Natural killer cell (primary cell): ENCODE results near the gene COX11. TPM values are rescaled to one million over a fixed set of nuclear protein-coding genes. Genes with fewer than 3 reads are reported as not detected.

ENCODE experiments used
- ATAC-seq, 3 donors: fragments of 150-1000 bp in 2 of 3; fragments of 200-7000 bp in 1 of 3; cut with Tn5 transposase; 1 replicate in 1 of 3; 2 replicates in 2 of 3; pipeline ENCODE4 v1.10.0; 2021; ENCODE audit warnings: mild to moderate bottlenecking in 2 of 3, moderate library complexity in 2 of 3
- DNase-seq, 2 donors: peaks; one replicate each; pipeline versions ENCODE4 v3.0.0 to v3.0.0-alpha.2; 2013 to 2021; ENCODE audit warnings: mixed read lengths in 1 of 2
- H3K27ac ChIP-seq: one replicate; pipeline ENCODE4 v1.5.1; 2013; ENCODE audit warnings: mild to moderate bottlenecking, low read length
- H3K27me3 ChIP-seq: one replicate; pipeline ENCODE4 v1.6.1; 2013; ENCODE audit warnings: low read length; ENCODE audit not compliant: control insufficient read depth, insufficient read depth
- H3K36me3 ChIP-seq: one replicate; pipeline ENCODE4 v1.6.1; 2013; ENCODE audit warnings: low read length; ENCODE audit not compliant: control insufficient read depth, insufficient read depth
- H3K4me1 ChIP-seq: one replicate; pipeline ENCODE4 v1.6.1; 2013; ENCODE audit warnings: low read length; ENCODE audit not compliant: control insufficient read depth, insufficient read depth
- H3K4me3 ChIP-seq: one replicate; pipeline ENCODE4 v1.5.1; 2013; ENCODE audit warnings: low read length
- H3K9me3 ChIP-seq: one replicate; pipeline ENCODE4 v1.6.1; 2013; ENCODE audit warnings: low read length; ENCODE audit not compliant: control insufficient read depth, insufficient read depth
- H3K27ac Mint-ChIP-seq, 2 donors: one replicate each; pipeline ENCODE4 v1.8.0; 2022; ENCODE audit warnings: mild to moderate bottlenecking in 2 of 2, mixed read lengths in 2 of 2, moderate library complexity in 1 of 2
- H3K27me3 Mint-ChIP-seq, 2 donors: one replicate each; pipeline ENCODE4 v1.8.0; 2022; ENCODE audit warnings: low read depth in 2 of 2, mixed read lengths in 2 of 2
- H3K36me3 Mint-ChIP-seq: one replicate; pipeline ENCODE4 v1.8.0; 2022; ENCODE audit warnings: mixed read lengths
- H3K4me1 Mint-ChIP-seq, 2 donors: one replicate each; pipeline ENCODE4 v1.8.0; 2022; ENCODE audit warnings: mixed read lengths in 2 of 2
- H3K4me3 Mint-ChIP-seq: one replicate; pipeline ENCODE4 v1.8.0; 2022; ENCODE audit warnings: mild to moderate bottlenecking, moderate library complexity, mixed read lengths
- H3K9me3 Mint-ChIP-seq, 2 donors: one replicate each; pipeline ENCODE4 v1.8.0; 2022; ENCODE audit warnings: mixed read lengths in 2 of 2
- WGBS: methylation state at CpG from one replicate; pipeline ENCODE4 v1.1.7; 2013; ENCODE audit warnings: missing lambda C conversion rate; ENCODE audit not compliant: insufficient coverage; 5-methylcytosine and 5-hydroxymethylcytosine counted together
- intact Hi-C: fragments of 100-400 bp; cut with micrococcal nuclease; formaldehyde crosslinking; loops from one replicate; pipeline ENCODE4 v1.14.2; 2022
- total RNA-seq, 4 donors: library from RNA; stranded (reverse); fragments of 120-200 nt in 1 of 4; gene quantifications; one replicate each; pipeline versions ENCODE4 v1.2.3 to v1.2.4, GENCODE V29; 2013 to 2022
- TF ChIP-seq, protein P1 (sequence below): fragments of 200-600 bp; IDR thresholded peaks from one replicate; pipeline ENCODE4 v1.8.0; 2022; ENCODE audit warnings: antibody characterized with exemption

Gene COX11
- total RNA-seq, 3 donors from 2014 or later (not counting 1 experiment from before 2014, with no cell fraction given), result 20.2 to 33.7 (median 26.9) TPM

DNA sequence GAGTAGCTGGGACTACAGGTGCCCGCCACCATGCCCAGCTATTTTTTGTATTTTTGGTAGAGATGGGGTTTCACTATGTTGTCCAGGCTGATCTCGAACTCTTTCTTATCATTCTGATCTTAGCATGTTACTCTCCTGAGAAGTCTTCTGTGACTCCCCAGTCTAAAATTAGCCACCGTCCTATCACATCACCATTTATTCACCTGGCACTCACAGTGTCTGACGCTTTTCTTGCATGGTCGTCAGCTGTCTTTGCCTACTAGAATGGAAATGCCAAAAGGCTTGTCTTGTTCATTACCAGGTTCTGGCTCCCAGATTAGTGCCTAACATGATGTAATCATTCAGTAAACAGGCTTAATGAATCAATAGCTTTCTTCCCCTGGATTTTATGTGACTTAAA lies 44.0 kb downstream of the COX11 start:
- no peaks in the 10 kb centered on the region for H3K9me3 Mint-ChIP-seq
- no peaks in the 10 kb centered on the region for H3K27me3 Mint-ChIP-seq
- 88% methylated on average over 4 of the region's 5 CpGs for WGBS

DNA sequence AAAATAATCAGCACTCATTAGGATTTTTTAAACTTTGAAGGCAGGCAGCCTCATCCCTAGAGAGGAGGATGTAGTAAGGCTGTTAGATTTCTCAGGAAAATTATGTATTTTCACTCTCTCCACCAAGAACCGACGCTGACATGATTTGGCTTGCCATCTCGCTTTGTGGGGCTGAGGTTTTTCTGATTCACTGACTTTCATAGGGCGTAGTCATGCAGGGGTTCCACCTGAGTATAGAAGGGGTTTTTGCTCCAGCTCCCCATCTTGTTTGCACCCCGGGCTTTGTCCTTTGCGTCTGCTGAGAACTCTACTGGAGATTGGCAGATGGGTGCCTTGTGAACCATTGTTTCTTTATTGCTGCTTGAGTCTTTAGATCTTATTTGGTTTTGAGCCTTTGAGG lies 47.6 kb downstream of the COX11 start:
- no peaks in the 10 kb centered on the region for H3K27me3 ChIP-seq
- peaks cover 6% of the 10 kb centered on the region for H3K36me3 Mint-ChIP-seq
- H3K27me3 Mint-ChIP-seq, result no peaks in the 10 kb centered on the region
- ATAC-seq (no peak), DNase-seq (no peak)
- H3K4me1 Mint-ChIP-seq, result no peaks in the 10 kb centered on the region
- H3K9me3 Mint-ChIP-seq, result peaks cover 2 to 3% of the 10 kb centered on the region in 2 donors
- TF ChIP-seq, protein P1, sequence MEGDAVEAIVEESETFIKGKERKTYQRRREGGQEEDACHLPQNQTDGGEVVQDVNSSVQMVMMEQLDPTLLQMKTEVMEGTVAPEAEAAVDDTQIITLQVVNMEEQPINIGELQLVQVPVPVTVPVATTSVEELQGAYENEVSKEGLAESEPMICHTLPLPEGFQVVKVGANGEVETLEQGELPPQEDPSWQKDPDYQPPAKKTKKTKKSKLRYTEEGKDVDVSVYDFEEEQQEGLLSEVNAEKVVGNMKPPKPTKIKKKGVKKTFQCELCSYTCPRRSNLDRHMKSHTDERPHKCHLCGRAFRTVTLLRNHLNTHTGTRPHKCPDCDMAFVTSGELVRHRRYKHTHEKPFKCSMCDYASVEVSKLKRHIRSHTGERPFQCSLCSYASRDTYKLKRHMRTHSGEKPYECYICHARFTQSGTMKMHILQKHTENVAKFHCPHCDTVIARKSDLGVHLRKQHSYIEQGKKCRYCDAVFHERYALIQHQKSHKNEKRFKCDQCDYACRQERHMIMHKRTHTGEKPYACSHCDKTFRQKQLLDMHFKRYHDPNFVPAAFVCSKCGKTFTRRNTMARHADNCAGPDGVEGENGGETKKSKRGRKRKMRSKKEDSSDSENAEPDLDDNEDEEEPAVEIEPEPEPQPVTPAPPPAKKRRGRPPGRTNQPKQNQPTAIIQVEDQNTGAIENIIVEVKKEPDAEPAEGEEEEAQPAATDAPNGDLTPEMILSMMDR, result no peak
- H3K4me3 ChIP-seq, result no peak overlapping the region
- no peaks in the 10 kb centered on the region for H3K9me3 ChIP-seq
- no peak overlapping the region for H3K27ac Mint-ChIP-seq
- H3K4me1 ChIP-seq, result no peaks in the 10 kb centered on the region
- no peak overlapping the region for H3K4me3 Mint-ChIP-seq
- intact Hi-C loops, result no loop called here
- 96% methylated on average over 6 of the region's 6 CpGs for WGBS
- no peak overlapping the region for H3K27ac ChIP-seq
- H3K36me3 ChIP-seq, result no peaks in the 10 kb centered on the region

More for the DNA sequence above, 44.0 kb downstream of the COX11 start:
- Histone ChIP-seq H3K27ac (no peak overlapping the region), H3K9me3 (no peaks in the 10 kb centered on the region), H3K27me3 (no peaks in the 10 kb centered on the region), H3K4me3 (no peak overlapping the region), H3K4me1 (no peaks in the 10 kb centered on the region), H3K36me3 (no peaks in the 10 kb centered on the region)
- Mint-ChIP-seq H3K27ac (no peak overlapping the region), H3K36me3 (no peaks in the 10 kb centered on the region), H3K4me3 (no peak overlapping the region), H3K4me1 (no peaks in the 10 kb centered on the region)
- no peak for DNase-seq
- TF ChIP-seq, protein P1, result no peak
- intact Hi-C loops, result no loop called here
- ATAC-seq, result no peak

DNA sequence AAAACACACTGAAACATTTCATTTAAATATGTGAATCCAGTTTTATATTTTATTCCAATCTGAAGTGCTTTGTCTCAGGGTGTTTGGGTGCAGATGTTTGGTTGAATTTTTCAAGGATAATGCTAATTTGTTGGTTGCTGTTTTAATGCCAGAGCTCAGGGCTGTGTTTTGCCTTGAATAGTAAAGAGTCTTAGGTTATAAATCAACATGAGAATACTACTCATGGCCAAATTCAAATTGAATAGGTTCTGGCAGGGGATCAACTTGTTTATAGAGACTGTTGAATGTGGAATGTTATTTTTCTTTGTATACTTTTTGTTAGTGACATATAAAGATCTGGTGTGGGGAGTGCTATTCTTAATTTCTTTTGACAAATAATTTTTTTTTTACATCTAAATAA lies 49.0 kb downstream of the COX11 start:
- H3K4me1 ChIP-seq, result no peaks in the 10 kb centered on the region
- DNase-seq (no peak), ATAC-seq (no peak)
- TF ChIP-seq, protein P1, result no peak
- no peak overlapping the region for H3K4me3 ChIP-seq
- Mint-ChIP-seq H3K9me3 (peaks cover 2 to 3% of the 10 kb centered on the region in 2 donors), H3K27me3 (no peaks in the 10 kb centered on the region), H3K4me1 (no peaks in the 10 kb centered on the region), H3K36me3 (peaks cover 6% of the 10 kb centered on the region), H3K27ac (no peak overlapping the region), H3K4me3 (no peak overlapping the region)
- no peaks in the 10 kb centered on the region for H3K27me3 ChIP-seq
- H3K36me3 ChIP-seq, result no peaks in the 10 kb centered on the region
- H3K27ac ChIP-seq, result no peak overlapping the region
- no peaks in the 10 kb centered on the region for H3K9me3 ChIP-seq
- intact Hi-C loops, result no loop called here

DNA sequence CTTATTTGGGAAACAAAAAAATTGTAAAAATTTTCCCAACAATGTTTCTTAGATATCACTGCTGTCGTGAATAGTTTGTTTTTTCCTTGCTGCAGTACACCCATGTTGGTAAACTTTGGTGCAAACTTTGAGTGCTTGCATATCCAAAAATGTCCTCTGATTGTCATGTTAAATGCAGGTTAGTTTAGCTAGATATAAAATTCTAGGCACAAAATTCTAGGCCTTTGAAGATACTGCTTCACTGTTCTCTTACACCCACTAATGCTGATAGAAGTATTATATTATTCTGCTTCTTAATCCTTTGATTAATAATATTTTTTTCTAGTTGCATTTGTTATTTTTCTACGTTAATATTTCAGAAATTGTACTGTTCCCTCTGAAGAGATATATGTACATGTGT lies 51.7 kb downstream of the COX11 start:
- no peaks in the 10 kb centered on the region for H3K9me3 ChIP-seq
- Mint-ChIP-seq H3K27ac (no peak overlapping the region), H3K36me3 (peaks cover 6% of the 10 kb centered on the region), H3K9me3 (peaks cover 2 to 3% of the 10 kb centered on the region in 2 donors), H3K4me3 (no peak overlapping the region), H3K27me3 (no peaks in the 10 kb centered on the region), H3K4me1 (no peaks in the 10 kb centered on the region)
- H3K4me1 ChIP-seq, result no peaks in the 10 kb centered on the region
- no peaks in the 10 kb centered on the region for H3K27me3 ChIP-seq
- 100% methylated on average over 1 of the region's 2 CpGs for WGBS
- intact Hi-C loops, result no loop called here
- TF ChIP-seq, protein P1, result no peak
- DNase-seq, result no peak
- no peak overlapping the region for H3K27ac ChIP-seq
- H3K4me3 ChIP-seq, result no peak overlapping the region
- no peak for ATAC-seq
- H3K36me3 ChIP-seq, result no peaks in the 10 kb centered on the region
